CD4-positive, alpha-beta T cell treated with Interleukin-2 at 100 ng/mL for 4 hours (primary cell): ENCODE data around the gene PDK2.
"Not testable (repeated sequence)": the region's sequence is repeated elsewhere in the genome, so short reads cannot be mapped to it uniquely, and the experiment has no call there.

Source experiments
- DNase-seq: peaks from one replicate; pipeline ENCODE4 v3.0.0-alpha.2; 2020; ENCODE audit warnings: low spot score

PDK2 gene

DNA sequence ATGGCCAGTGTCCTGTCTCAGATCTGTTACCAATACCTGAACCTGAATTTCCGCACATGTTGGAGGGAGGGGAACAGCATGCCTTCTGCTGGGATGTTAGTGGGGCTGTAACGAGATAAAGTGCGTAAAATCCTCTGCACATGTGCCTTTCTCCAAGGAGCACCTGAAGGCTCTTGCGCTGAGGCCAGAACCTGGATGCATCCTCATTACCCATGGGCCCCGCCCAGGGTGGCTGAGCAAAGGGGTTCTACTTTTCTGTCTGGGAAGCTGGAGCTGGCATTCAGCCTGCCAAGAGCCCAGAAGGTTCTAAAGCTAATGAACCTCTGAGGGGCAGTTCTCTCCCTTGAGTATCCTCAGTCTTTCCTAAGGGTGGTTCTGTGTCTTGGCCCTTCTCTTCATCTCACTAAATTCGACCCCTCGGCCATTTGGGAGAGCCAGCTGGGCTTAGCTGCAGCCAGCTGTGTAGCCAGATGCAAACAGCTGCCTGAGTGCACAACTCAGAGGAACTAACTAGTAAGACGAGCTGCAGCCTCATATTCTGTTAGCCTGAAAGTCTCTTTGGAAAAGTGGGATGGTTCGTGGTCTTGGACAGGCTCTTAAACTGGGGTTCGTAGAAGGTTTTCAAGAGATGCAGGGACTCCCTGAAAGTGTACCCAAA is 36.7 kb upstream of the PDK2 start:
- DNase-seq = no peak

DNA sequence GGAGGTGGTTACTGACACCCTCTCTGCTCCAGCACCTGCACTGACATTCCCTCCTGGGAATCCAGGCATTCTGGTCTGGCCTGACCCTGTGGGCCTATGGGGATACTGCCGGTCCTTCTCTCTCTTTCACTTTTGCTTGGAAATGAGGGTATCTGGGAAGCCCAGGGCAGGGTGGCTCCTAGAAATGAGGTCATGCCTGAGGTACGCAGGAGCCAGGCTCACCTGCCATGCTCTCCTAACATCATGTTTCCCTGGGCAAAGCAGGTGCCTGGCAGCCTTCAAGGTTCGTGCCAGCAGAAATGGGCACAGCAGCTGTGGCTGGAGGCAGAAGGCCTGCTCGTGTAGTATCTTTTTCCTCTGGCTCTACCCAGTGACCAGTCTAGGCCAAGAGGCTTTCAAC is 35.9 kb upstream of the PDK2 start:
- DNase-seq = no peak

DNA sequence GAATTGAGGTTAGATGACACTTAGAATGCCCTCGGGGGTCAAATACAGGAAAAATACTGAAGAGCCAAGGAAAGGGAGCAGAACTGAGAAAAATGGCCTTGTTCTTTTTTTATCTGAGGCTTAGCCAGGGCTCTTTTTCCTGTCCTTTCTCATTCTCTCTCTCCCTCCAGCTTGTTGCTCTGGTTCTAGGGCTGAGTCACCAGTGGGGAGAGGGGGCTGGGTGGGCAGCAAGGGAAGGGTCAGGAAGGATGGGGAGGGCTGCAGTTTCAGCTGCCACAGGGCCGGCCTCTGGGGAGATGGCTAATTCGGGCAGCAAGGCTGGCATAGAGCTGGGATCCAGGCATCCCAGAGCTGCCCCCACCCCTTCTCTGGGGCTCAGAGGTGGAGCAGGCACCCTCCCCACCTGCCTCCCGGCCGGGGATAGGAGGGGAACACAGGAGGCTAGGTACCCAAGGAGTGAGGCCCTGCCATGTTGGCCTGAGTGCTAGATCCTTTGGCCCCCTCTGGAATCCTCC is 35.3 kb upstream of the PDK2 start:
- no peak for DNase-seq

DNA sequence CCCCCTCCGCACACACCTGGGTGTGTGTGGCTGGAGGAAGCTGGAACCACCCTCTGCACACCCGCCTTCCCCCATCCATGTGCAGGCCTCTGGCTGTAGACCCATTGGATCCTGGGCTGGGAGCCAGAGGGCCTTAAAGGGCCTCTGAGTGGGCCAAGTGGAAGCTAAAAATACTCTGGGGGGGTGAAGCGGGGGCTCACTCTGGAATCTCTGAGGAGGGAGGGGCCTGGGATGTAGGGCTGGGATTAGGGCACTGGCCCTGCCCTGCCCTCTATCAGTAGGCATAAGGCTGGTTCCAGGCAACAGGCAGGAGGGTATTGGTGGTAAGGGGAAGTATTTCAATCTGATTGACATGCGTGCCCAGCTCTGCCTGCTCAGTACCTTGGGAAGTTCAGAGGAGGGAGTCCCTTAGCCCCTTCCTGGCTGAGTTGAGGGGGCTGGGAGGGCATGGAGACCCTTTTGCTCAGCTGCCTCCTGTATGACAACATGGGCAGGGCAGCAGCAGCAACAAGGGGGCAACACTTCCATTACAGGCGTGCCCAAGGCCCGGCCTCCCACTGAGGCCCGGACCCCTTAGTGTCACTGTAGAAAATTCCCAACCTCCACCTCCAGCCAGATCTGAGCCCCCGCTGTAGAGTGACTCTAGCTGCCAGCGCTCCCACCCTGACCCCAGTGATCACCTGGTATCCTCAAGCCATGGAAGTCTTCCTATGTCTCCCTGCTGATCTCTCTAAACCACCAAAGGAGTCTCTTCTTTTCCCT is 34.0 kb upstream of the PDK2 start:
- no peak for DNase-seq

DNA sequence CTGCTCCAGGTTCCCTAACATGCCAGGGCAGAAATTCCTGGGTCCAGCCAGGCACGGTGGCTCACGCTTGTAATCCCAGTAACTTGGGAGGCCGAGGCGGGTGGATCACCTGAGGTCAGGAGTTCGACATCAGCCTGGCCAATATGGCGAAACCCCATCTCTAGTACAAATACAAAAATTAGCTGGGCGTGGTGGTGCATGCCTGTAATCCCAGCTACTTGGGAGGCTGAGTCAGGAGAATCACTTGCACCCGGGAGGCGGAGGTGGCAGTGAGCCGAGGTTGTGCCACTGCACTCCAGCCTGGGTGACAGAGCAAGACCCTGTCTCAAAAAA is 33.5 kb upstream of the PDK2 start:
- DNase-seq = not testable (repeated sequence)

DNA sequence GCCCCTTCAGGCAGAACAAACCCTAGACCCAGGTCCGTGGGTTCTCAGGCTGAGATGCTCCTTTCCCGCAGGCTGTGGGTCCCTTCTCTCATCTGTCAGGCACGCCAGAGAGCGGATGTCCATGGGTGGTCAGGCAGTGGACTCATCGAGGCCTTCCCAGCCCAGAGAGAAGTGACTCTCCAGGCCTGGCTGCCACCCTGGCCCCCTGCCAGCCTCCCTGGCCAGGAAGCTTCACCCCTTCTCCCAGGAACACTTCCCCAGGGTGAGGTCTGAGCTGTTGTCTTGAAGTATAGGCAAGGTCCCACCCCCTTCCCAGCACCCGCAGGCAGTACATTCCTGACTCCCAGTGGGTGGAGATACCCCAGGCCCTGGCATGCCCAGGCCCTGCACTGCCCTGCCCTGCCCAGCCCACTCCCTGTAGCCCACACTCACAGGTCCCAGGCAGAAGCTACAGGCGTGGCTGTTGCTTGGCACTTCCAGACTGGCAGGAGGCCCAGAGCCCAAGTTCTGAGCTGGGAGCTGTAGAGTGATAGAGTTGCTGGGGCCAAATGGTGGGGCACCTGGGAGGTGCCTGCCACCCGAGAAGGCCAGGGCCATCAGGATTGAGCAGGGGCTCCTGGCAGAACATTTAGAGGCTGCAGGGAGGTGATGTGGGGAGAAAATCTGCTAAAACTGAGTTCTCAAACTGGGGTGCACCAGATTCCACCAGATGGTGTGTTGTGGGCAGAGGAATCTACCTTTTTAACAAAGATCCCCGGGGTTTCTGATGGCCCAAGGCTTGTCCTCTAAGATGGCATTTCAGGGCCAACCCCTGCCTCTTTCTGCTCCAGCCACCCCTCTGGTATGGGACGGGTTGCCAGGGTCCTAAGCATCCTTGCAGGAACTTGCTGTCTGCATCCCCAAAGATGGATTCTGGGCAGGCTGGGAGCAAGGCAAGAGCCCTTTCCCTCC is 32.6 kb upstream of the PDK2 start:
- no peak for DNase-seq

DNA sequence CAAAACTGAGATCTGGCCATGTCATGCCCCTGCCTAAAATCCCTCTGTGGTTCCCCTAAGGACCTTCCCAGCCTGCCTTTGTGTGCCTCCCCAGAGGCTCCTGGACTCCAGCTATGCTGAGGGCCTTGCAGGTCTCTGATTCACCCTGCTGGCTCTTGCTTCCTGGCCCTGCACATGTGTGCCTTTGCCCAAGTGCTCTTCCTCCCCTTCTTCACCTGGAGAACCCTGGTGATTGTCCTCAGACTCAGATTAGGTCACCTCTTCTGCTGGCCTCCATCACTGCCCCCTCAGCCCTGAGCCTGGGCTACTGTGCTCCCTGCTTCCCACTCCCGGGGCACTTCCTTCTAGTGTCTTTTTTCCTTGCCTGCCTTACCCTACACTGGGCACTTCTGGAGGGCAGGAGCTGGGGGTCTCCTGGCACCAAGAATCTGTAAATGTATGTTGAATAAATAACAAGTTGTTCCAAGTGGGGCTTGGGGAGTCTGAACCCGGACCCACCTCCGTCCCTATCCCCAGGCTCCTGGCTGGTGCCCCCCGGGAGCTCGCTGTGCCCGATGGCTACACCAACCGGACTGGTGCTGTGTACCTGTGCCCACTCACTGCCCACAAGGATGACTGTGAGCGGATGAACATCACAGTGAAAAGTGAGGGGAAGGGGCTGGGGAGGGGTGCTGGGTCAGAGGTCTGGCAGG is 31.4 kb upstream of the PDK2 start:
- DNase-seq = no peak

DNA sequence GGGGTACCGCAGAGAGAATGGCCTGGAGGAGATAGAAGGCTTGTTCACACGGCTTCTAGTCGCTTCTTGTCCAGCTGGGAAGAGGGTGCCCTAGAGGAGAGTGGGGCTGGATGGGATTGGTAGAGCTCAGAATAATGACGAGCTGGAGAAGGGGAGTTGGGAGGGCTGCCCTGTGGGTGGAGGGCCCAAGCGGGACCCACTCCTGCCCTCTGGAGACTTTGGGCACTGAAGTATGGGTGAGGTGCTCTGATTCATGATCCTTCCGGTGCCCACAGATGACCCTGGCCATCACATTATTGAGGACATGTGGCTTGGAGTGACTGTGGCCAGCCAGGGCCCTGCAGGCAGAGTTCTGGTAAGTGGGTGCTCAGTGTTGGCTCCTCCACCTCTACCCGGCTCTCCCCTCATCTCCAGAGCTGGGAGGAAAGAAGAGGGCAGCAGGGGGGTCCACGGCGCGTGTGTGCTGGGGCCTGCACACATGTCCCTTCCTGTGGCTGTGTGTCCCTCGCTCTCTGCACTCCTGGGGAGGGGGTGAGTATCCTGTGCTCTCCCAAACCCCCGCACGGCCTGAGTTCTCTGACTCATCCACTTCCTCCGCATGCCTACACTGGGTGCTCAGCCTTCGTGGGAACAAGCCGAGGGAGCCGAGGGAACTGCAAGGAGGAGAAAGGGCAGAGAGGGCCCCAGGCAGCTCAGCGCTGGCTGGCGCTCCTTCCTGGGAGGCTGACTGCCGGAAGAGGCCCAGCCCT is 30.7 kb upstream of the PDK2 start:
- DNase-seq = no peak

DNA sequence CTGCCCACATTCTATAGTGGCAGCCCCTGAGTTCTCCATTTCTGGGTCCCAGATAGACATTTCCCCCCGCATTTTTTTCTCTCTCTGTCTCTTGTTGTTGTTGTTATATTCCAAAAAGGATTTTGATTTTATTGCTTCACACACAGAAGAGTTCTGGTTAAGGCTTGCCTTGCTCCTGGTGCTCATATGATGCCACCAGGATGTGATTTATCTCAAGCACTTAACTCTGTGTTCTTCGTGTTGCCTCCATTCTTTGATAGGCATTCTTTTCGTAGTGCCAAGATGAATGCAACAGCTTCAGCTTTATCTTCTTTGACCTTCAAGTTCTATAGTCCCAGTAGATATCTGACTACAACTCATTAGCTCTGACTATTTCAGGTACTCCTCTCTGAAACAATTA is 30.1 kb upstream of the PDK2 start:
- no peak for DNase-seq

DNA sequence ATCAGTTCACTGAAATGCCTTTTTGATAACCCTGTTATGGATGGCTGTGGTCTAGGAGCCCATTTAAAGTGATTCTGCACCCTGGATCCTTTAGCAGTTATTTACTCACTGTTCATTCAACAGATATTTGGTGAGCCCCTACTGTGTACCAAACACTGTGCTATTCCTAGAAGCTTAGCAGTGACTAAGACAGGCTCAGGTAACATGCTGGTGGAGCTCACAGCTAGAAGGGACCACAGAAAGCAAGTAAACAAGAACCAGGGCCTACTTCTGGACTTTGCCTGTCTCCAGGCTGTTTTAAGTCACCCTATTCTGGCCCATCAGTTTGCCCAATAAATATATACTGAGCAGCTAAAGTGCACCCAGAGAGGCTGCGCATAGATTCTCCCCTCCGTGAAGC is 28.2 kb upstream of the PDK2 start:
- no peak for DNase-seq

DNA sequence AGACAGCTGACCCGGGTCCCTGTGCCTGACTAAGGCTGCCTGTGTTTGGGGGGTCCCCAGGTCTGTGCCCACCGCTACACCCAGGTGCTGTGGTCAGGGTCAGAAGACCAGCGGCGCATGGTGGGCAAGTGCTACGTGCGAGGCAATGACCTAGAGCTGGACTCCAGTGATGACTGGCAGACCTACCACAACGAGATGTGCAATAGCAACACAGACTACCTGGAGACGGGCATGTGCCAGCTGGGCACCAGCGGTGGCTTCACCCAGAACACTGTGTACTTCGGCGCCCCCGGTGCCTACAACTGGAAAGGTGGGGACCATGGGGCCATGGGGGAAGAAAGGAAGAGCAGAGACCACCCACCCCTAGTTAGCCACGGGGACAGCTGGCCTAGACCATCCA is 27.2 kb upstream of the PDK2 start:
- DNase-seq = no peak

DNA sequence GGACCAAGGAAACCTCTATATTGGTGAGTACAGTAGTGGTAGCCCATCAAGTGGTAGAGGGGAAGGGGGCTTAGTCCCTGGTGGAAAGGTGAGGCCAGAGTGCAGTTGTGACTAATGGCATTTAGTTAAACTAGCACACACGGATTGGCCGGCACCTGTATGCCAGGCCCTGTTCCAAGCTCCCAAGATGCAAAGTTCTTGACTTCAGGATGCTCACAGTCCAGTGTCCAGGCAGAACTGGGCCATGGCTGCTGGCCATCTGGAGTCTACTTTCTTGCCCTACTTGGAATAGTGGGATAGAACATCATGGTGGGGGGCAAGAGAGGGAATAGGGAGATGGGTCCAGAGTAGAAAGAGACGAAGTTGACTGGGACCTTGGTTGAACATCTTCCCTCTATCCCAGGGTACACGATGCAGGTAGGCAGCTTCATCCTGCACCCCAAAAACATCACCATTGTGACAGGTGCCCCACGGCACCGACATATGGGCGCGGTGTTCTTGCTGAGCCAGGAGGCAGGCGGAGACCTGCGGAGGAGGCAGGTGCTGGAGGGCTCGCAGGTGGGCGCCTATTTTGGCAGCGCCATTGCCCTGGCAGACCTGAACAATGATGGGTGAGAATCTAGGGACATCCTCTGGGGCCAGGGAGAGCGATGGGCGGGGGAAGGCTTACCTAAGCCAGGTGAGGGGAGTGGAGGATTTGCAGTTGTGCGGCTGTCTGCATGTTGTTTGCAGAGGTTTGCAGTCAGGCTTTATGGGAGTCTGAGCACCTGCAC is 24.1 kb upstream of the PDK2 start:
- DNase-seq = no peak

DNA sequence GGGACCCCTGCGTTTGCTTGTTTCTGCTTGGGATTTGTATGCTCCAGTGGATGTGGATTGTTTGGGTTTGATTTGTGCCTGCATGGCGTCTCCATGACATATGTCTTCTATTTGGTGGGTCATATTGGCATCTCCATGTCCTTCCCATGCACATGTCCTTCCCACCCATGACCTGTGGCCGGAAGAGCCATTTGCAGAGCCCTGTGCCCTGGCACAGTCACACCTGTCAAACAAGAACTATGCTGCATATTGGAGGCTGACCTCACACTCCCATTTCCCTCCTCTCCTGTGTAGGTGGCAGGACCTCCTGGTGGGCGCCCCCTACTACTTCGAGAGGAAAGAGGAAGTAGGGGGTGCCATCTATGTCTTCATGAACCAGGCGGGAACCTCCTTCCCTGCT is 23.5 kb upstream of the PDK2 start:
- no peak for DNase-seq

DNA sequence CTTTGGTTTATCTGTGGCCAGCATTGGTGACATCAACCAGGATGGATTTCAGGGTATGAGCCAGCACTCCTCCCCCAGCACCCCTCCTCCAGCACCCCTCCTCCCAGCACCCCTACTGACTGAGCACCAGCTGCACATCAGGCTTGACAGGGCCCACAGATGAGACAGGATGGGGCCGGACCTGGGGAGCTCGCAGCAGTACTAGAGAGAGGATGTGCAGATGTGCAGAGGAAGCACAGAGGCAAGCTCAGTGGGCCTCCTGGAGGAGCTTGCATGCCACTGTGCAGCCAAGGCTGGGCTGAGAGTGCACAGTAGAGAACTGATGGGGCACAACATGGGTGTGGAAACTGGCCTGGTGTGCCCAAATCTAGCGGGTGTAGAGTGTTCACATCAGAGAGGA is 23.0 kb upstream of the PDK2 start:
- no peak for DNase-seq

DNA sequence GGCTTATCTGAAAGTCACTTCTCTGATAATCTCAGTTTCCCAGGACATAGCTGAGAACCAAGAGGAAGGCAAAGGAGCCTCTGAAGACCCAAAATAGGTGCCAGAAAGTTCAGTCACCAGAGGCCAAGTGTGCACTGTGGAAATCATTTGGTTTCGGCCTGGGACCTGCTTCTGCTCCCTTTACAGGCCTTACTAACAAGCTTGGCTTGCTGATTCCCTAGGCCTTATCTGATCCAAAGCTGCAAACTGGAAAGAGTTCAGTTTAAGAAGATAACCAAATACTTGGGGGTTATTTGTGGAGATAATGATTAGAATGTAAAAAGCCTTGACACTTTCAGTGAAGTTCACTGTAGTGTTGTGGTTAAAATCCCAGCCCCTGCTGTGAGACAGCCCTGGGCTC is 22.2 kb upstream of the PDK2 start:
- no peak for DNase-seq

DNA sequence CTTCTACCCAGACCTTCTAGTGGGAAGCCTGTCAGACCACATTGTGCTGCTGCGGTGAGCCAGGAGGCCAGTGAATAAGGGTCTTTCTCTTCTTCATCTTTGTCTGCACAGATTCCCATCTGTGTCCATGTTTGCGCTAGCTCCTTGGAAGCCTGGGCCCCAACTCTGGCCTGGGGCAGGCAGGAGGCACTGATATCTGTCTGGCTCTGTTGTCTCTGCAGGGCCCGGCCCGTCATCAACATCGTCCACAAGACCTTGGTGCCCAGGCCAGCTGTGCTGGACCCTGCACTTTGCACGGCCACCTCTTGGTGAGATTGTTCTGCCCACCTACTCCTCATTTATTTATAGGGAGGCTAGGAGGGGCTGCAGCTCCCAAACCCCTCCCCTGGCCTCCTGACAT is 20.9 kb upstream of the PDK2 start:
- no peak for DNase-seq

DNA sequence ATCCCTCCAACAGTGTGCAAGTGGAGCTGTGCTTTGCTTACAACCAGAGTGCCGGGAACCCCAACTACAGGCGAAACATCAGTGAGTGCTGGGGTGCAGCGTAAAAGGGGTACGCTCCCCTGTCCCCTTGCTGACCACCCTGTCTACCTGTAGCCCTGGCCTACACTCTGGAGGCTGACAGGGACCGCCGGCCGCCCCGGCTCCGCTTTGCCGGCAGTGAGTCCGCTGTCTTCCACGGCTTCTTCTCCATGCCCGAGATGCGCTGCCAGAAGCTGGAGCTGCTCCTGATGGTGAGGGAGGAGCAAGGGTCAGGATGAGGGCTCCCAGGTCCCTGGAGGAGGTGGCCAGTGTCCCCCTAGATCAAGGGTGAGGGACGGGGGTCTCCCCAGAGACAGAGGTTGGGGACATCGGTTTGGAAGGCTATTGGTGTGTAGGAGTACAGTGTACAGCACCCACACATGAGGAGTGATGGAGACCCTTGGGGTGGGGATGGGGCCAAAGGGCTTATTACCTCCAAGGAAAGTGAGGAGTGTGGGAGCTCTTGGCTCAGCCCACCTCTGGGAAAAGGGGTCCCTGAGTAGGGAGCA is 19.6 kb upstream of the PDK2 start:
- DNase-seq = no peak

DNA sequence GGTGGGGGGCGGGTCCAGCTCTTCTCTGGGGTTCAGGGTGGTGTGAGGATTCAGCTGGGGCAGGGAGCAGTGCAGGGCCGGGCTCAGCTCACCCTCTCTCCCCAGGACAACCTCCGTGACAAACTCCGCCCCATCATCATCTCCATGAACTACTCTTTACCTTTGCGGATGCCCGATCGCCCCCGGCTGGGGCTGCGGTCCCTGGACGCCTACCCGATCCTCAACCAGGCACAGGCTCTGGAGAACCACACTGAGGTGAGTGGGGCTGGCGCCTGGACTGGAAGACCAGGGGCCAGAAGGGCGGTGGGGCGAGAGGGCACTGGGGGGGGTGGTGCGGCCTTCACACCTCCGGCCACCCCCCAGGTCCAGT is 18.9 kb upstream of the PDK2 start:
- no peak for DNase-seq

DNA sequence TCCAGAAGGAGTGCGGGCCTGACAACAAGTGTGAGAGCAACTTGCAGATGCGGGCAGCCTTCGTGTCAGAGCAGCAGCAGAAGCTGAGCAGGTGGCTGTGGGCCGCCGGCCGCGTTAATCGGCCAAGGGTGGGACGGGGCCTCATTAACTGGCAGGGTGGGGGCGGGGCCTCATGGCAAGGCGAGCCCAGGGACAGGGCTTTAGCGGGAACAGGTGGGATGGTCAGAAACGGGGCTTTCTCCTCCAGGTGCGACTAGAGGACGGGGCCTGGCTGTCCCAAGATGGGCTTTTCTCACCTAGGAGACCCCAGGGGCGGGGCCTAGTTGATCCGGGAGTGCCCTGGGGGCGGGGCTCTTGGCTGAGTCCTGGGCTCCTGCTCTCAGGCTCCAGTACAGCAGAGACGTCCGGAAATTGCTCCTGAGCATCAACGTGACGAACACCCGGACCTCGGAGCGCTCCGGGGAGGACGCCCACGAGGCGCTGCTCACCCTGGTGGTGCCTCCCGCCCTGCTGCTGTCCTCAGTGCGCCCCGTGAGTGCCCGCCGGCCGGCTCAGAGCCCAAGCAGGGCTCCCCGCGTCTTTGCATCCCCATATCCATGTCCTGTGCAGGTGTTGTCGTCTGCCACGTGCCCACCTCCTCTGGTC is 18.4 kb upstream of the PDK2 start:
- DNase-seq = no peak

DNA sequence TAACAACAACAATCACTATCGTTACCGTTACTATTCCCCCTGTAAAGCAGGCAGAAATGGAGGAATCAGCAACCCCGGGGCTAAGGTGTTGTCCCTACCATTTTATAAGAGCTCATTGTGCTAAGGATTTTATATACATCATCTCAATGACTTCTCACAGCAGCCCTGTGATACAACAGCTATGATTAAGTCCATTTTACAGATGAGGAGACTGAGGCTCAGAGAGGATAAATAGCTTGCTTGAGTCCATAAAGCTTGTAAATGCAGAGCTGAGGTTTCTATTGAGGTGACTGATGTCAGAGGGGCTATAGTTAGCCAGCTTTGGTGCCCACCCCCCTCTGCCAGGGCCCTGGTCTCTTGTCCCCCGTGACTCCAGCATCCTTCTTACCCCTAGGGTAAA is 16.7 kb upstream of the PDK2 start:
- DNase-seq = no peak
